H54 (cell line): ENCODE results near the gene ARHGAP42.

Source experiments
- DNase-seq: peaks from one replicate; pipeline ENCODE4 v3.0.0; 2011; ENCODE audit warnings: low spot score, mixed read lengths; ENCODE audit not compliant: insufficient read length
- FAIRE-seq: peaks from 3 replicates; lab custom pipeline; 2011; peaks lifted over from hg19 to GRCh38; lab: Jason Lieb, UNC
- POLR2A ChIP-seq: IDR thresholded peaks from 2 replicates; pipeline ENCODE4 v1.6.1; 2011; ENCODE audit warnings: low read depth, mild to moderate bottlenecking, low read length

The ARHGAP42 gene

GRCh38 chr11:100687630-100688395, 725 bp downstream of the ARHGAP42 start:
- FAIRE-seq, result no peak
- peak; percentile 42 for DNase-seq
- TF ChIP-seq POLR2A, result no peak

- FAIRE-seq (no peak), DNase-seq (no peak)
- no peak for TF ChIP-seq POLR2A
Measured at GRCh38 chr11:100689141-100689540, 2.1 kb downstream of the ARHGAP42 start.

- FAIRE-seq (no peak), DNase-seq (no peak)
- no peak for TF ChIP-seq POLR2A
Measured at GRCh38 chr11:100691896-100692653, 5.0 kb downstream of the ARHGAP42 start.

- no peak for DNase-seq
- FAIRE-seq, result no peak
- TF ChIP-seq POLR2A, result no peak
Measured at GRCh38 chr11:100695911-100696310, 8.8 kb downstream of the ARHGAP42 start.

GRCh38 chr11:100703139-100703538, 16.1 kb downstream of the ARHGAP42 start:
- no peak for TF ChIP-seq POLR2A
- no peak for FAIRE-seq

GRCh38 chr11:100703801-100704575, 16.9 kb downstream of the ARHGAP42 start:
- no peak for FAIRE-seq
- TF ChIP-seq POLR2A, result no peak
- no peak for DNase-seq

More at GRCh38 chr11:100703139-100703538, 16.1 kb downstream of the ARHGAP42 start:
- no peak for DNase-seq

- no peak for FAIRE-seq
- TF ChIP-seq POLR2A, result no peak
Measured at GRCh38 chr11:100705447-100705846, 18.4 kb downstream of the ARHGAP42 start.

GRCh38 chr11:100706179-100706578, 19.1 kb downstream of the ARHGAP42 start:
- DNase-seq (no peak), FAIRE-seq (no peak)
- TF ChIP-seq POLR2A, result no peak

More at GRCh38 chr11:100705447-100705846, 18.4 kb downstream of the ARHGAP42 start:
- DNase-seq, result no peak

GRCh38 chr11:100709233-100709957, 22.3 kb downstream of the ARHGAP42 start:
- FAIRE-seq (no peak), DNase-seq (no peak)
- no peak for TF ChIP-seq POLR2A

GRCh38 chr11:100711984-100712383, 24.9 kb downstream of the ARHGAP42 start:
- no peak for FAIRE-seq
- TF ChIP-seq POLR2A, result no peak
- DNase-seq, result no peak

- FAIRE-seq, result no peak
- no peak for TF ChIP-seq POLR2A
- no peak for DNase-seq
Measured at GRCh38 chr11:100712583-100712982, 25.5 kb downstream of the ARHGAP42 start.

GRCh38 chr11:100715165-100715761, 28.2 kb downstream of the ARHGAP42 start:
- FAIRE-seq (no peak), DNase-seq (no peak)
- TF ChIP-seq POLR2A, result no peak

- DNase-seq (no peak), FAIRE-seq (no peak)
- TF ChIP-seq POLR2A, result no peak
Measured at GRCh38 chr11:100716838-100717237, 29.8 kb downstream of the ARHGAP42 start.
